Left lobe of liver (tissue), 1 donor: Measurements from ENCODE around the gene OR13C3. TPM values are rescaled to one million over a fixed set of nuclear protein-coding genes. Genes with fewer than 3 reads are reported as not detected.

ENCODE experiments used
- total RNA-seq: library from RNA; stranded (reverse); gene quantifications from one replicate; pipeline ENCODE4 v1.2.1, GENCODE V29; 2021
- donor health status: DM: no; HTN: yes; CAD: no.

OR13C3 gene
- total RNA-seq, 1 donor from 2014 or later: 0.28 TPM

Other genes starting within 250 kb of the OR13C3 start
- not detected for gene OR13F1, start 32.6 kb downstream of the OR13C3 start, total RNA-seq
- gene OR13C4, start 9.6 kb downstream of the OR13C3 start, total RNA-seq: not detected
- gene OR13C8, start 32.3 kb upstream of the OR13C3 start, total RNA-seq: not detected
- not detected for gene OR13C5, start 62.6 kb upstream of the OR13C3 start, total RNA-seq
- 0.28 TPM for gene OR13C2, start 68.8 kb upstream of the OR13C3 start, total RNA-seq
- gene OR13C9, start 81.3 kb upstream of the OR13C3 start, total RNA-seq: 0.23 TPM
- not detected for gene OR13D1, start 157.7 kb upstream of the OR13C3 start, total RNA-seq
- gene NIPSNAP3A, start 210.8 kb upstream of the OR13C3 start, total RNA-seq: 18.4 TPM
- gene NIPSNAP3B, start 227.3 kb upstream of the OR13C3 start, total RNA-seq: 0.28 TPM